HEK293T (cell line): ENCODE data around the gene STK38L.

Source experiments
- BHLHE40 ChIP-seq: fragments of 450-650 bp; IDR thresholded peaks from 2 replicates; pipeline ENCODE4 v1.6.1; 2016; ENCODE audit warnings: mild to moderate bottlenecking, moderate library complexity, borderline replicate concordance
- FOXA1 ChIP-seq: fragments of 450-650 bp; IDR thresholded peaks from 2 replicates; pipeline ENCODE4 v1.6.1; 2016; ENCODE audit warnings: mild to moderate bottlenecking
- L3MBTL2 ChIP-seq: fragments of 450-650 bp; conservative IDR thresholded peaks from 2 replicates; pipeline ENCODE4 v1.6.1; 2016; ENCODE audit warnings: mild to moderate bottlenecking
- NFRKB ChIP-seq: fragments of 450-650 bp; IDR thresholded peaks from 2 replicates; pipeline ENCODE4 v1.6.1; 2016; ENCODE audit warnings: mild to moderate bottlenecking, moderate library complexity
- SP1 ChIP-seq: fragments of 450-650 bp; IDR thresholded peaks from 2 replicates; pipeline ENCODE4 v1.6.1; 2017
- SUZ12 ChIP-seq: fragments of 450-650 bp; IDR thresholded peaks from 2 replicates; pipeline ENCODE4 v1.6.1; 2016; ENCODE audit warnings: mild to moderate bottlenecking
- TARDBP ChIP-seq: fragments of 450-650 bp; IDR thresholded peaks from 2 replicates; pipeline ENCODE4 v1.6.1; 2016
- ZNF384 ChIP-seq: fragments of 450-650 bp; IDR thresholded peaks from 2 replicates; pipeline ENCODE4 v1.6.1; 2016

GRCh38 chr12:27226407-27226929 is 17.6 kb upstream of the STK38L start:
- TF ChIP-seq FOXA1 = no peak
- no peak for TF ChIP-seq TARDBP
- TF ChIP-seq NFRKB = no peak
- no peak for TF ChIP-seq ZNF384
- no peak for TF ChIP-seq BHLHE40
- no peak for TF ChIP-seq SP1
- TF ChIP-seq SUZ12 = no peak
- no peak for TF ChIP-seq L3MBTL2
